Measurements from ENCODE around the gene MAN2A1.

- TF ChIP-seq CTCF (IDR thresholded peaks at IDR 0.05) (no peak), POLR2A (IDR thresholded peaks at IDR 0.05) (no peak)
Observed at GRCh38 chr5:109703166-109703565, 13.4 kb downstream of the MAN2A1 start.
